Measurements from ENCODE around the gene PREX1.

PREX1 gene

GRCh38 chr20:48802647-48803046 is 25.2 kb downstream of the PREX1 start:
- no peak for TF ChIP-seq MAX (IDR thresholded peaks at IDR 0.05; ENCODE audit: low read depth, low read length)
- no peak for TF ChIP-seq MYC (IDR thresholded peaks at IDR 0.05; ENCODE audit: low read depth, low read length)
- TF ChIP-seq POLR2A (IDR thresholded peaks at IDR 0.05; ENCODE audit: extremely low read depth, insufficient read length): no peak
- no peak for TF ChIP-seq CTCF (IDR thresholded peaks at IDR 0.05; ENCODE audit: low read depth, low read length)
- DNase-seq (ENCODE audit: low read depth): no peak
- H3K4me3 ChIP-seq (ENCODE audit: low read depth, low read length): no peak overlapping the region

- TF ChIP-seq CTCF (IDR thresholded peaks at IDR 0.05; ENCODE audit: low read depth, low read length): no peak
- no peak for TF ChIP-seq POLR2A (IDR thresholded peaks at IDR 0.05; ENCODE audit: extremely low read depth, insufficient read length)
- TF ChIP-seq MAX (IDR thresholded peaks at IDR 0.05; ENCODE audit: low read depth, low read length): no peak
- TF ChIP-seq MYC (IDR thresholded peaks at IDR 0.05; ENCODE audit: low read depth, low read length): no peak
- H3K4me3 ChIP-seq (ENCODE audit: low read depth, low read length): no peak overlapping the region
- no peak for DNase-seq (ENCODE audit: low read depth)
Observed at GRCh38 chr20:48802216-48802615, 25.6 kb downstream of the PREX1 start.

- no peak for DNase-seq (ENCODE audit: low read depth)
- TF ChIP-seq MYC (IDR thresholded peaks at IDR 0.05; ENCODE audit: low read depth, low read length): no peak
- no peak for TF ChIP-seq MAX (IDR thresholded peaks at IDR 0.05; ENCODE audit: low read depth, low read length)
- H3K4me3 ChIP-seq (ENCODE audit: low read depth, low read length): no peak overlapping the region
Observed at GRCh38 chr20:48801197-48801596, 26.6 kb downstream of the PREX1 start.

- TF ChIP-seq MYC (IDR thresholded peaks at IDR 0.05; ENCODE audit: low read depth, low read length): no peak
- TF ChIP-seq POLR2A (IDR thresholded peaks at IDR 0.05; ENCODE audit: extremely low read depth, insufficient read length): no peak
- no peak for TF ChIP-seq MAX (IDR thresholded peaks at IDR 0.05; ENCODE audit: low read depth, low read length)
- TF ChIP-seq CTCF (IDR thresholded peaks at IDR 0.05; ENCODE audit: low read depth, low read length): no peak
- no peak for DNase-seq (ENCODE audit: low read depth)
- H3K4me3 ChIP-seq (ENCODE audit: low read depth, low read length): no peak overlapping the region
Observed at GRCh38 chr20:48800177-48800576, 27.6 kb downstream of the PREX1 start.

- DNase-seq (ENCODE audit: low read depth): no peak
- TF ChIP-seq POLR2A (IDR thresholded peaks at IDR 0.05; ENCODE audit: extremely low read depth, insufficient read length): no peak
- no peak overlapping the region for H3K4me3 ChIP-seq (ENCODE audit: low read depth, low read length)
Observed at GRCh38 chr20:48799328-48800105, 28.3 kb downstream of the PREX1 start.

GRCh38 chr20:48797850-48798747 is 29.7 kb downstream of the PREX1 start:
- TF ChIP-seq POLR2A (IDR thresholded peaks at IDR 0.05; ENCODE audit: extremely low read depth, insufficient read length) (no peak), MYC (IDR thresholded peaks at IDR 0.05; ENCODE audit: low read depth, low read length) (no peak), CTCF (IDR thresholded peaks at IDR 0.05; ENCODE audit: low read depth, low read length) (no peak), MAX (IDR thresholded peaks at IDR 0.05; ENCODE audit: low read depth, low read length) (no peak)
- no peak overlapping the region for H3K4me3 ChIP-seq (ENCODE audit: low read depth, low read length)
- DNase-seq (ENCODE audit: low read depth): no peak
